GM12875 (cell line): ENCODE measurements around the gene DBP.

Experiments
- H3K4me3 ChIP-seq: one replicate; pipeline ENCODE4 v1.5.1; 2011; ENCODE audit warnings: low read depth, low read length, control low read depth
- CTCF ChIP-seq: IDR thresholded peaks from 2 replicates; pipeline ENCODE4 v1.5.1; 2011; ENCODE audit warnings: low read depth, mild to moderate bottlenecking, control low read depth, inconsistent platforms, low read length, moderate library complexity, borderline replicate concordance; ENCODE audit not compliant: insufficient read depth

Gene DBP

GRCh38 chr19:48606463-48607358, 30.5 kb downstream of the DBP start, which contains the start of gene SPACA4:
Gene SPACA4, plus strand, starts transcription at chr19:48606742. Its CDS starts 237 bp downstream, at chr19:48606979.
- TF ChIP-seq CTCF, result no peak
- no peak within 1 kb of the TSS for H3K4me3 ChIP-seq

GRCh38 chr19:48603850-48604249, 33.3 kb downstream of the DBP start:
- no peak overlapping the region for H3K4me3 ChIP-seq
- no peak for TF ChIP-seq CTCF

GRCh38 chr19:48603449-48603848, 33.7 kb downstream of the DBP start:
- no peak overlapping the region for H3K4me3 ChIP-seq
- no peak for TF ChIP-seq CTCF

GRCh38 chr19:48603001-48603400, 34.2 kb downstream of the DBP start:
- H3K4me3 ChIP-seq, result no peak overlapping the region
- no peak for TF ChIP-seq CTCF

- H3K4me3 ChIP-seq, result no peak overlapping the region
- no peak for TF ChIP-seq CTCF
Measured at GRCh38 chr19:48600679-48601417, 36.3 kb downstream of the DBP start.

- H3K4me3 ChIP-seq, result no peak overlapping the region
- TF ChIP-seq CTCF, result no peak
Measured at GRCh38 chr19:48598996-48599700, 38.0 kb downstream of the DBP start.
